HepG2 (cell line): Measurements from ENCODE around the gene MYO5A. TPM values are rescaled to one million over a fixed set of nuclear protein-coding genes. Genes with fewer than 3 reads are reported as not detected.
A peak's percentile ranks its signal among the peaks of the same experiment; 100 is the strongest.

Source experiments
- ATAC-seq: fragments of 200-7000 bp; cut with Tn5 transposase; 3 replicates; pipeline ENCODE4 v1.9.1; 2020; ENCODE audit warnings: mild to moderate bottlenecking, moderate library complexity
- BruUV-seq: library from RNA; stranded (reverse); fragments of 400-500 nt; replicated peaks from 2 replicates; lab custom pipeline; 2021; lab: Mats Ljungman, UMichigan
- CTCF ChIA-PET: fragments of 300-600 bp; formaldehyde crosslinking; extraction: SDS; loops from one replicate; lab custom pipeline; 2021; ENCODE audit warnings: low total read pairs, inconsistent platforms, low intra/inter-chr PET ratio; lab: Yijun Ruan, JAX
- POLR2A ChIA-PET: fragments of 350-600 bp; sonication (Branson Sonifier 250); formaldehyde crosslinking; loops from one replicate; lab custom pipeline; 2020; ENCODE audit warnings: antibody characterized with exemption, inconsistent platforms; lab: Yijun Ruan, JAX
- DNase-seq: peaks from one replicate; pipeline ENCODE4 v3.0.0-alpha.2; 2015; ENCODE audit warnings: low spot score
- FAIRE-seq: peaks from 3 replicates; lab custom pipeline; 2011; peaks lifted over from hg19 to GRCh38; lab: Jason Lieb, UNC
- H2AFZ ChIP-seq: one replicate; pipeline ENCODE4 v1.6.1; 2011; ENCODE audit warnings: low read length, inconsistent platforms
- H3K27ac ChIP-seq: fragments of 300-600 bp; 3 replicates; pipeline ENCODE4 v1.8.0; 2011; ENCODE audit warnings: mixed run types, mild to moderate bottlenecking, mixed read lengths, low read length, inconsistent platforms; ENCODE audit not compliant: insufficient read depth; ENCODE audit errors: extremely low read length
- H3K27me3 ChIP-seq, 2 experiments: fragments of 200-600 bp in 1 of 2; 2 replicates in 1 of 2; 3 replicates in 1 of 2; pipeline versions ENCODE4 v1.6.0 to v1.8.0; 2011; ENCODE audit warnings: low read length in 2 of 2, mild to moderate bottlenecking in 2 of 2, moderate library complexity in 2 of 2, inconsistent platforms in 1 of 2; ENCODE audit not compliant: insufficient read depth in 2 of 2, control insufficient read depth in 1 of 2
- H3K36me3 ChIP-seq, 2 experiments: fragments of 200-600 bp in 1 of 2; replicated peaks in 1 of 2; 2 replicates in 1 of 2; 3 replicates in 1 of 2; pipeline versions ENCODE4 v1.5.1 to v1.8.0; 2011; ENCODE audit warnings: low read length in 2 of 2, inconsistent platforms in 1 of 2; ENCODE audit not compliant: insufficient read depth in 2 of 2, control insufficient read depth in 1 of 2
- H3K4me1 ChIP-seq: 2 replicates; pipeline ENCODE4 v1.5.1; 2012; ENCODE audit warnings: low read length, inconsistent platforms; ENCODE audit not compliant: insufficient read depth
- H3K4me2 ChIP-seq: 2 replicates; pipeline ENCODE4 v1.6.0; 2011; ENCODE audit warnings: low read depth, low read length, inconsistent platforms
- H3K4me3 ChIP-seq, 3 experiments: fragments of 200-600 bp in 1 of 3; sonication (generic), shearing (Covaris generic) in 1 of 3; replicated peaks in 1 of 3; 2 replicates each; pipeline ENCODE4 v1.5.1; 2011 to 2016; ENCODE audit warnings: low read length in 3 of 3, inconsistent platforms in 2 of 3, low read depth in 2 of 3, mild to moderate bottlenecking in 2 of 3, control low read depth in 1 of 3, mixed read lengths in 1 of 3; ENCODE audit not compliant: insufficient read depth in 1 of 3
- H3K79me2 ChIP-seq: one replicate; pipeline ENCODE4 v1.6.1; 2011; ENCODE audit warnings: low read length, inconsistent platforms; ENCODE audit not compliant: insufficient read depth
- H3K9ac ChIP-seq: 2 replicates; pipeline ENCODE4 v1.6.0; 2011; ENCODE audit warnings: mild to moderate bottlenecking, low read depth, low read length, inconsistent platforms; ENCODE audit not compliant: insufficient read depth
- H3K9me3 ChIP-seq: 2 replicates; pipeline ENCODE4 v1.5.1; 2012; ENCODE audit warnings: mild to moderate bottlenecking, low read length
- H4K20me1 ChIP-seq: 2 replicates; pipeline ENCODE4 v1.6.0; 2011; ENCODE audit warnings: inconsistent platforms, mild to moderate bottlenecking, low read length, moderate library complexity; ENCODE audit not compliant: insufficient read depth
- ARID2 ChIP-seq: sonication (generic); formaldehyde crosslinking; IDR thresholded peaks from 2 replicates; pipeline ENCODE4 v1.8.1; 2022; ENCODE audit warnings: mild to moderate bottlenecking, missing genetic modification reagents, borderline replicate concordance
- DMAP1 ChIP-seq: IDR thresholded peaks from 2 replicates; pipeline ENCODE4 v1.6.1; 2016
- GABPB1 ChIP-seq: IDR thresholded peaks from 2 replicates; pipeline ENCODE4 v1.6.1; 2016; ENCODE audit warnings: mild to moderate bottlenecking, missing genetic modification reagents, moderate library complexity, missing compliant biosample characterization
- HOXA5 ChIP-seq: sonication (generic); formaldehyde crosslinking; IDR thresholded peaks from 2 replicates; pipeline ENCODE4 v1.4.0; 2020; ENCODE audit warnings: missing genetic modification reagents
- KDM1A ChIP-seq: IDR thresholded peaks from 2 replicates; pipeline ENCODE4 v1.6.1; 2016; ENCODE audit warnings: missing compliant biosample characterization
- KDM5B ChIP-seq: sonication (generic); formaldehyde crosslinking; IDR thresholded peaks from 2 replicates; pipeline ENCODE4 v1.4.0; 2020; ENCODE audit warnings: missing genetic modification reagents, mild to moderate bottlenecking, borderline replicate concordance
- KDM6A ChIP-seq: IDR thresholded peaks from 2 replicates; pipeline ENCODE4 v1.6.1; 2016; ENCODE audit warnings: low read depth
- LCORL ChIP-seq, 2 experiments: fragments of 450-650 bp in 1 of 2; sonication (generic) in 1 of 2; formaldehyde crosslinking in 1 of 2; IDR thresholded peaks; 2 replicates each; pipeline versions ENCODE4 v1.5.0 to v1.6.1; 2017 to 2020; ENCODE audit warnings: antibody characterized with exemption in 1 of 2, missing genetic modification reagents in 1 of 2
- MAX ChIP-seq: IDR thresholded peaks from 2 replicates; pipeline ENCODE4 v1.6.1; 2012; ENCODE audit warnings: inconsistent platforms
- PHF5A ChIP-seq: IDR thresholded peaks from one replicate; pipeline ENCODE4 v1.6.1; 2018; ENCODE audit warnings: low read depth, missing genetic modification reagents; ENCODE audit not compliant: unreplicated experiment
- RARG ChIP-seq: sonication (generic); formaldehyde crosslinking; IDR thresholded peaks from 2 replicates; pipeline ENCODE4 v1.4.0; 2020; ENCODE audit warnings: low read depth, mild to moderate bottlenecking, missing genetic modification reagents
- RFX3 ChIP-seq: IDR thresholded peaks from 2 replicates; pipeline ENCODE4 v1.6.1; 2016; ENCODE audit warnings: missing biosample characterization, missing genetic modification reagents
- RFXAP ChIP-seq: sonication (generic); formaldehyde crosslinking; IDR thresholded peaks from 2 replicates; pipeline ENCODE4 v1.4.0; 2020; ENCODE audit warnings: missing genetic modification reagents, borderline replicate concordance
- SCMH1 ChIP-seq: sonication (generic); formaldehyde crosslinking; IDR thresholded peaks from 2 replicates; pipeline ENCODE4 v1.9.0; 2021; ENCODE audit warnings: missing genetic modification reagents, mild to moderate bottlenecking, borderline replicate concordance
- SMC3 ChIP-seq: IDR thresholded peaks from 2 replicates; pipeline ENCODE4 v1.6.1; 2011; ENCODE audit warnings: low read length, improper control_type of control experiment
- SP4 ChIP-seq: sonication (generic); formaldehyde crosslinking; IDR thresholded peaks from 2 replicates; pipeline ENCODE4 v1.8.1; 2023; ENCODE audit warnings: mild to moderate bottlenecking, missing genetic modification reagents
- SPEN ChIP-seq: sonication (generic); formaldehyde crosslinking; IDR thresholded peaks from 2 replicates; pipeline ENCODE4 v1.5.1; 2020; ENCODE audit warnings: low read depth, mild to moderate bottlenecking, missing genetic modification reagents
- TARDBP ChIP-seq: sonication (generic); formaldehyde crosslinking; IDR thresholded peaks from 2 replicates; pipeline ENCODE4 v1.8.0; 2022; ENCODE audit warnings: mild to moderate bottlenecking, missing genetic modification reagents
- YEATS2 ChIP-seq: sonication (generic); formaldehyde crosslinking; IDR thresholded peaks from 2 replicates; pipeline ENCODE4 v1.4.0; 2020; ENCODE audit warnings: missing genetic modification reagents, borderline replicate concordance
- ZC3H13 ChIP-seq: sonication (generic); formaldehyde crosslinking; IDR thresholded peaks from 2 replicates; pipeline ENCODE4 v1.8.1; 2023; ENCODE audit warnings: mild to moderate bottlenecking, missing genetic modification reagents, moderate library complexity
- ZFP82 ChIP-seq: sonication (generic); formaldehyde crosslinking; IDR thresholded peaks from 2 replicates; pipeline ENCODE4 v1.5.1; 2020; ENCODE audit warnings: mild to moderate bottlenecking, missing genetic modification reagents, borderline replicate concordance
- ZFX ChIP-seq: sonication (generic); formaldehyde crosslinking; IDR thresholded peaks from 2 replicates; pipeline ENCODE4 v1.4.0; 2020; ENCODE audit warnings: mild to moderate bottlenecking, low read depth, missing genetic modification reagents, moderate library complexity
- ZFY ChIP-seq: sonication (generic); formaldehyde crosslinking; IDR thresholded peaks from 2 replicates; pipeline ENCODE4 v1.4.0; 2020; ENCODE audit warnings: missing genetic modification reagents
- ZNF543 ChIP-seq: sonication (generic); formaldehyde crosslinking; IDR thresholded peaks from 2 replicates; pipeline ENCODE4 v1.4.0; 2020; ENCODE audit warnings: mild to moderate bottlenecking, missing genetic modification reagents
- ZNF644 ChIP-seq: IDR thresholded peaks from 2 replicates; pipeline ENCODE4 v1.6.1; 2016; ENCODE audit warnings: low read depth
- ZNF788 ChIP-seq: sonication (generic); formaldehyde crosslinking; IDR thresholded peaks from 2 replicates; pipeline ENCODE4 v1.5.0; 2020; ENCODE audit warnings: mild to moderate bottlenecking, missing genetic modification reagents, borderline replicate concordance
- WGBS: methylation state at CpG from one replicate; pipeline ENCODE4 v1.1.6; 2017; ENCODE audit warnings: low lambda C conversion rate; 5-methylcytosine and 5-hydroxymethylcytosine counted together
- in situ Hi-C: cut with HindIII; loops from 2 replicates; pipeline ENCODE4 v1.10.0; 2017; ENCODE audit warnings: low pct_unique_long_range_greater_than_20kb; ENCODE audit not compliant: extremely low pct_ligation_motif_present
- intact Hi-C: fragments of 100-400 bp; cut with micrococcal nuclease; formaldehyde crosslinking; loops from one replicate; pipeline ENCODE4 v1.10.0; 2022; ENCODE audit not compliant: unreplicated experiment
- polyA plus RNA-seq, 8 experiments: library from polyadenylated mRNA; depleted of rRNA in 3 of 8; stranded (reverse) in 7 of 8; unstranded in 1 of 8; fragments of >200 nt; fragmentation: Illumina TruSeq in 4 of 8; extraction: Trizol in 4 of 8; gene quantifications; 2 replicates each; pipeline versions ENCODE4 v1.2.1 to v1.2.3, GENCODE V29; 2011 to 2016; ENCODE audit warnings: low read depth in 4 of 8, missing spikeins in 1 of 8, mixed read lengths in 1 of 8; ENCODE audit not compliant: insufficient read depth in 1 of 8
- total RNA-seq, 5 experiments: library from RNA; depleted of rRNA; stranded (reverse); fragments of >200 nt; fragmentation: Illumina TruSeq; extraction: Trizol; gene quantifications; 2 replicates each; pipeline ENCODE4 v1.2.3, GENCODE V29; 2016; ENCODE audit warnings: low read depth in 1 of 5
- TF ChIP-seq, protein P1 (sequence below): IDR thresholded peaks from 2 replicates; pipeline ENCODE4 v1.6.1; 2016; ENCODE audit warnings: missing genetic modification reagents, missing compliant biosample characterization

Gene MYO5A
- total and polyA plus RNA-seq, 2 of the 13 experiments (the other 11 are each of a cell fraction or from before 2014, with no cell fraction given): 2.8 to 4.8 TPM

DNA sequence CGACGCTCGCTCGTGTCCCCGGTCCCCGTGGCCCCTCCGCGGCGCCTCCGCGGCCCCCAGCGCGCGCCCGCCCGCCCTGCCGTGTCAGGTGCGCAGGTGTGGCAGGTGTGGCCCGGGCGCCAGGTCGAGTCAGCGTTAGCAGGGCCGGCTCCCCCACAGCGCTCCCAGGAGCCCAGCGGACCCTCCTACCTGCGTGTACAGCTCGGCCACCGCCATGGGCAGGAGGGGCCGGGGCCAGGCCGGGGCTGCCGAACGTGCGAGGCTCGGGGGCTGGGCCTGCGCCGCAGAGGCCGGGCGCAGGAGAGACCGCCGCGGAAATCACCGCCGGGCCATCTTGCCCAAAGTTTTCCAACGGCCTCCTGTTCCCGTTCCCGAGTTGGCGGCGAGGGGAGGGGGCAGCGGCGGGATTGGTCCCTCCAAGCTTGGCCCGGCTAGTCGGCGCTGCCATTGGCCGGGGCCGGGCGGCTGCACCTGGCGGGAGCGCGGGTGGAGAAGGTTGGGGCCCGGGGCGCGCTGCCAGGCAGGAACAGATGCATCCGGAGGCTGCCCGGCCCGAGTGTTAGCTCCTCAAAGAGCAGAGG, 233.2 kb downstream of the MYO5A start, which contains the start of gene MYO5C:
Gene MYO5C (minus strand): TSS at position 384 of the 581 bp plus-strand sequence. CDS start 168 bp downstream, at position 216.
- WGBS: 0% methylated on average over 10 of the region's 65 CpGs
- CTCF ChIA-PET: no interaction called here
- POLR2A ChIA-PET: interaction anchor here (0.7 to 1.9 kb wide), 4 partner anchors 8 to 453 kb away, joined by 3 to 7 read pairs (median 4); no protein-coding TSS in a partner anchor
- DNase-seq (peak; percentile 68), FAIRE-seq (no peak), ATAC-seq (peak; percentile 96)
- Histone ChIP-seq H3K9ac (peak within 1 kb of the TSS; percentile 81), H3K79me2 (peaks cover 36% of the 10 kb centered on the region), H3K4me1 (peaks cover 47% of the 10 kb centered on the region), H2AFZ (no peak within 1 kb of the TSS), H3K27me3 (no peaks in the 10 kb centered on the region), H3K27ac (peak within 1 kb of the TSS; percentile 70), H3K4me2 (peak within 1 kb of the TSS; percentile 85), H3K36me3 (peaks cover 0 to 7% of the 10 kb centered on the region in 2 experiments; a peak in 1 of 5 replicates), H3K9me3 (no peaks in the 10 kb centered on the region), H3K4me3 (peak within 1 kb of the TSS; percentile 68 to 87 (median 71)), H4K20me1 (no peaks in the 10 kb centered on the region)
- in situ Hi-C loops (no loop called here), intact Hi-C loops (loop anchor here (2.0 kb wide), 1 partner anchor 39 kb away; no protein-coding TSS in a partner anchor)
- no TSS peak for BruUV-seq
- peak; percentile 83 for TF ChIP-seq ZNF644
- peak; percentile 45; the same call in 1 of the 2 replicates for TF ChIP-seq SPEN
- TF ChIP-seq ZFY: peak; percentile 92
- TF ChIP-seq HOXA5 (CRISPR knock-in tag): 0 out of 2 replicates have a peak, but pooled peaks have one; percentile 32
- TF ChIP-seq YEATS2 (CRISPR knock-in tag): peak; percentile 46; the same call in 1 of the 2 replicates
- TF ChIP-seq RARG (CRISPR knock-in tag): no peak
- TF ChIP-seq SMC3: no peak
- TF ChIP-seq, protein P1, sequence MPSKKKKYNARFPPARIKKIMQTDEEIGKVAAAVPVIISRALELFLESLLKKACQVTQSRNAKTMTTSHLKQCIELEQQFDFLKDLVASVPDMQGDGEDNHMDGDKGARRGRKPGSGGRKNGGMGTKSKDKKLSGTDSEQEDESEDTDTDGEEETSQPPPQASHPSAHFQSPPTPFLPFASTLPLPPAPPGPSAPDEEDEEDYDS (CRISPR knock-in tag): peak; percentile 83
- 0 out of 2 replicates have a peak, but pooled peaks have one; percentile 42 for TF ChIP-seq ARID2 (CRISPR knock-in tag)
- no peak for TF ChIP-seq LCORL (IDR thresholded peaks at IDR 0.05)
- TF ChIP-seq LCORL (CRISPR knock-in tag; IDR thresholded peaks at IDR 0.05): peak; percentile 34; the same call in 1 of the 2 replicates
- TF ChIP-seq ZFP82: peak; percentile 35; the same call in 1 of the 2 replicates
- peak; percentile 74; the same call in 1 of the 2 replicates for TF ChIP-seq GABPB1
- TF ChIP-seq SCMH1 (CRISPR knock-in tag): no peak
- TF ChIP-seq RFXAP: peak; percentile 71
- TF ChIP-seq ZNF543 (CRISPR knock-in tag): peak; percentile 25; the same call in 1 of the 2 replicates
- TF ChIP-seq ZFX (CRISPR knock-in tag): peak; percentile 91
- TF ChIP-seq DMAP1: peak; percentile 12; the same call in 1 of the 2 replicates
- no peak for TF ChIP-seq KDM1A (CRISPR knock-in tag)
- peak; percentile 14; the same call in 1 of the 2 replicates for TF ChIP-seq MAX
- TF ChIP-seq RFX3 (CRISPR knock-in tag): no peak
- no peak for TF ChIP-seq KDM6A
- TF ChIP-seq SP4 (CRISPR knock-in tag): peak; percentile 72
- TF ChIP-seq KDM5B (CRISPR knock-in tag): peak; percentile 92; the same call in 1 of the 2 replicates
- TF ChIP-seq TARDBP: peak; percentile 33; the same call in 1 of the 2 replicates
- TF ChIP-seq ZC3H13 (CRISPR knock-in tag): peak; percentile 71; the same call in 1 of the 2 replicates
- TF ChIP-seq ZNF788 (CRISPR knock-in tag): 0 out of 2 replicates have a peak, but pooled peaks have one; percentile 22
- TF ChIP-seq PHF5A: no peak
